Posterior cingulate gyrus (tissue), 11 donors: ENCODE measurements around the gene TINAG.
"Not testable (repeated sequence)": the region's sequence is repeated elsewhere in the genome, so short reads cannot be mapped to it uniquely, and the experiment has no call there.

Experiments
- DNase-seq, 10 donors: peaks; one replicate each; pipeline versions ENCODE4 v3.0.0 to v3.0.0-alpha.2; 2020 to 2021; ENCODE audit warnings: mixed read lengths in 3 of 10
- intact Hi-C: fragments of 100-400 bp; cut with DNase I; formaldehyde crosslinking; loops from one replicate; pipeline ENCODE4 v1.15.1; 2023

TINAG gene

DNA sequence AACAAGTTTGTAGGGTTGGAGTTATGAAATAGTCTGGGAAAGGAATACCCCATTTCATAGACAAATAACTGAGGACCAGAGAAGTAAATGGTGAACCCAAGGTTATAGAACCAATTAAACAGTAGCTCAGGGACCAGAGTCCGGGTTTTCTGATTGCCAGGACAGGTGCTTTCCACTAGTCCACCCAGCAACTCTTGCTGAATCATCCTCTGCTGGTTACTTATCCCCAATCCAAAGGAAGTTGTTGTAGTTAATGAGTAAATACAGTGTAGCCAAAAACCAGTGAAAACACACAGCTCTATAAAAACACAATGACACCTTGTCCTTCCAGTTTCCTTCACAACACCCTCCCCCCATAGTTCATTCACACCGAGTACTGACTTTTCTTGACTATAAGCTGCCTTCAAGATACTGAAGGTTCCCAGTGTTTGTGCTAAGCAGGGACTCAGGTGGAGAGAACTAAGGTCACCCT is 766 bp upstream of the TINAG start:
- no peak for DNase-seq
- intact Hi-C loops = no loop called here

GRCh38 chr6:54308986-54309315 is 710 bp downstream of the TINAG start:
- no peak for DNase-seq
- intact Hi-C loops = no loop called here

DNA sequence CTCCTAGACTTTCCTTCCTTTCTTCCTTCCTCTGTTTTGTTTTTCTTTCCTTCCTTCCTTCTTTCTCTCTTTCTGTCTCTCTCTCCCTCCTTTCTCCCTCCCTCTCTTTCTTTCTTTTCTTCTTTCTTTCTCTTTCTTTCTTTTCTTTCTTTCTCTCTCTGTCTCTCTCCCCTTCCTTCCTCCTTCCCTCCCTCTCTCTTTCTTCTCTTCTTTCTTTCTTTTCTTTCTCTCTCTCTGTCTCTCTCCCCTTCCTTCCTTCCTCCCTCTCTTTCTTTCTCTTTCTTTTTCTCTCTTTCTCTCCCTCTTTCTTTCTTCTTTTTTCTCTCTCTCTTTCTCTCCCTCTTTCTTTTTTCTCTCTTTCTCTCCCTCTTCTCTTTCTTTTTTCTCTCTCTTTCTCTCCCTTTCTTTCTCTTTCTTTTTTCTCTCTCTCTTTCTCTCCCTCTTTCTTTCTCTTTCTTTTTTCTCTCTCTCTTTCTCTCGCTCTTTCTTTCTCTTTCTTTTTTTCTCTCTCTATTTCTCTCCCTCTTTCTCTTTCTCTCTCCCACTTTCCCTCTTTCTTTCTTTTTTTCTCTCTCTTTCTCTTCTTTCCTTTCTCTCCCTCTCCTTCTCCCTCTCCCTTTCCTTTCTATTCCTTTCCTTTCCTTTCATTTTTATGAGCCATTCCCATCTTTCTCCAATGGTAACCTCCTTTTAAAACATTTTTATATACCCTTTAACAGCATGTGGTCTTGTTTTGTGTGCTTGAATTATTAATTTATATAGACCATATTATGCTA is 2.3 kb downstream of the TINAG start:
- intact Hi-C loops = no loop called here
- DNase-seq = no peak

- intact Hi-C loops = no loop called here
- no peak for DNase-seq
Observed at GRCh38 chr6:54315656-54316055, 7.4 kb downstream of the TINAG start.

DNA sequence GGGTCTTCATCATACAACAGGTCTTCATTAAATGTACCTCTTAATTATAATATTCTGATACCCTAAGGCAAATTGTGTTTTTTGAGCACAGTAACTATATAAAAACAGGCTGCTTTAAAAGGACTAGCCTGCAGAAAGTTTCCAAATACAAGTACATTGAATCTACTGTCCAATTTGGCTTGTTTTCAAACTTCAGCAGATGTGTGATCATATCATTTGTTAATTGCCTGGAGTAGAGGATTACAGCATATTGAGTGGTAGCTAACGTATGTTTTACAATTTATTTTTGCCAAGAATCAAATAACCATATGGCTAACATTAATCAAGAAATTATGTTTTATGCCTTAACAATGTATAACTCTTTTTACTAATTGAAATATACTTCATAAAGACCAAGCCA is 12.6 kb downstream of the TINAG start:
- no peak for DNase-seq
- intact Hi-C loops = no loop called here

DNA sequence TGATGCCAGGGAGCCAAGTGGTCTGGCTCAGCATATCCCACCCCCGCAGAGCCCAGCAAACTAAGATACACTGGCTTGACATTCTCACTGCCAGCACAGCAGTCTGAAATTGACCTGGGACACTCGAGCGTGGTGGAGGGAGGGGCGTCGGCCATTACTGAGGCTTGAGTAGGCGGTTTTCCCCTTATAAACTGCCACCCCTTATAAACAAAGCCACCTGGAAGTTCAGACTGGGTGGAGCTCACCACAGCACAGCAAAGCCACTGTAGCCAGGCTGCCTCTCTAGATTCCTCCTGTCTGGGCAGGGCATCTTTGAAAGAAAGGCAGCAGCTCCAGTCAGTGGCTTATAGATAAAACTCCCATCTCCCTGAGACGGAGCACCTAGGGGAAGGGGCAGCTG is 19.4 kb downstream of the TINAG start:
- DNase-seq = no peak
- intact Hi-C loops = no loop called here

GRCh38 chr6:54331571-54331970 is 23.3 kb downstream of the TINAG start:
- intact Hi-C loops, DNase-seq: not testable (repeated sequence)

DNA sequence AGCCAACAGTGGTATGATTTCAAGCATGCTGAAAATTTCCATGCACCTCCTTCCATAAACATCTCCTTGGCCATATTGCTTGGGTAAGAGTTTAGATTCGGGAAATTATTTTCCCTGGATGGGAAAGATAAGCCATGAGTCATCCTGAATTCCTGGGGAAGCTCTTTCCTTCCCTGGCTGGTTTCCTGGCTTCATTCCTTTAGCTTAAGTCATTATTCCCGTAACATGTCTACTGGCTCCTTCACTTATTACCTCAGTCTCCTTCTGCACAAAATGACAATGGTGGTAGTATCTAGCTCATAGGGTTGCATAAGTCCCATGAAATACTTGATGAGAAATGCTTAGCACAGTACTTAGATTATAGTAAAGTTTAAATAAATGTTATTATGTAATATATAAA is 27.6 kb downstream of the TINAG start:
- intact Hi-C loops = no loop called here
- no peak for DNase-seq

DNA sequence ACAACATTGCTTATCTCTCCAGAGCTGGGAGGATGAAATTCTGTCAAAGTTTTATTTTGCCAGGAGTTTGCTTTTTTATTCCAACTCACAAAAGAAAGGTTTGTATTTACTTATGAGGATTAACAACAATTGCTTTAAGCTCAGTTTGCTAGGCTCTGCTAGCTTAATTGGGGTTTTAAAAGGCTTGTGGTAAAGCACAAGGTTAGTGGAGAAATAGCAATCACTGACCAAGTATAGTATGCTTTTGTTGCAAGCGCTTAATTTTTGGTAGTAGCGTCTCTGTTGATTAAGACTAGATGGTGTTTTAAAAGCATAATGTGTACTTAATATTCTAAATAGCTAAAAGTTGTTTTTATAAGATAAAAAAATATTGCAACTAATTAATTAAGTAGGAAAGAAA is 45.7 kb downstream of the TINAG start:
- intact Hi-C loops = no loop called here
- no peak for DNase-seq

GRCh38 chr6:54354608-54355007 is 46.4 kb downstream of the TINAG start:
- no peak for DNase-seq
- intact Hi-C loops = no loop called here

GRCh38 chr6:54357141-54357540 is 48.9 kb downstream of the TINAG start:
- no peak for DNase-seq
- intact Hi-C loops = no loop called here

- DNase-seq = no peak
- intact Hi-C loops = no loop called here
Observed at GRCh38 chr6:54361188-54361587, 52.9 kb downstream of the TINAG start.

DNA sequence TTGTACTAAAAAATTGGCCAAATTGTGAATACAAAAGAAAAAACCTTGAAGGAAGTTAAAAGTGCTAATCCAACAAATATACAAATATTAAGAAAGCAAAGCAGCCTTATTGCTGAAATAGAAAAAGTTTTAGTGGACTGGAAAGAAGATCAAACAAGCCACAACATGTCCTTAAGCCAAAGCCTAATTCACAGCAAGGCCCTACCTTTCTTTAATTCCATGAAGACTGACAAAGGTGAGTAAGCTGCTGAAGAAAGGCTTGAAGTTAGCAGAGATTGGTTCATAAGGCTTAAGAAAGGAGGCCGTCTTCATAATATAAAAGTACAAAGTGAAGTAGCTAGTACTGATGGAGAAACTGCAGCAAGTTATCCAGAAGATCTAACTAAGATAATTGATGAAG is 53.5 kb downstream of the TINAG start:
- DNase-seq = no peak
- intact Hi-C loops = no loop called here

DNA sequence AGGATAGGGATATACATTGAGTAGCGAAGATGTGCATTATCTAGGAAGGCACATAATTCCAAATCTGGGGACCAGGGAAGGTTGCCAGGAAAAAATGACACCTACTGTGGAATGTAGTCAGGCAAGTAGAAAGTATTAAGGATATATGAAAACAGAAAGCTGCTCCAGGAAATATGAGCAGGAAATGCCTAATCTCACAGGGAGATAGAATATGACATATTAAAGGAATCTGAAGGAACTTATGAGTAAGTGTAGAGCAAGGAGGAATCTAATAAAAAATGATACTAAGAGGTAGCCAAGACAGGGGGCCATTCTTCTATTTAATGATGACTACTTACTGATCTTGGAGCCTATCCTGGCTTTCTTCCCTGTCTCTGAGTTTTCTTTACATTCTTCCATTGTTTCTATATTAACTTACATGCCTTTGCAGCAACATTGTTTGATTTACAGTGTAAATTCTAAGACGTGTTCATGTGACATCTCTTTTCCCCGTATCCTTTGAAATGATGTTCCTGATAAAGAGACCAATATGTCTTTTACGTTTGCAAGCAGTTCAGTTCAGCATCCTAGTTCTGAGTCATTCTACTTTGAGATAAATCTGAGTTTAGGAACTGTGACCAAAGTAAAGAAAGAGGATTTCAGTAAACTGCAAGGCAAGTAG is 58.6 kb downstream of the TINAG start:
- intact Hi-C loops = no loop called here
- DNase-seq = no peak

- no peak for DNase-seq
- intact Hi-C loops = no loop called here
Observed at GRCh38 chr6:54377776-54378175, 69.5 kb downstream of the TINAG start.

GRCh38 chr6:54386295-54386694 is 78.1 kb downstream of the TINAG start:
- DNase-seq = no peak
- intact Hi-C loops = no loop called here

DNA sequence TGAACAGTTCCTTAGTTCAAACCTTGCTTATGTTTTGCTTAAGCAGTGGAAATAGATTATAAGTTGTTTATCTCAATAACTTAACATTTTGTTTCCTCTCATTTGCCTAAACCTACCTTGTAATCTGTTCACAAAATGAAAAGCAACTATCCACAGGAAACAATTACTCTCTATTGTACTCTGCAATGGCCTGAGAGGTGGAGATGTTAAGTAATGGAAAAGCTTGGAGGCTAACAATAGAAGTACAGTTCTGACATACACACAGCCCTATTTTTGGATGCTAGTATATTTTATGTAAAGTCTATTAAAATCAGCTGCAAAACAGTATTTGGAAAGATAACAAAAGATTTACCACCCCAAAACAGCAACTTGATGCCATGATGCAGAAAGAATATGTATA is 82.1 kb downstream of the TINAG start:
- intact Hi-C loops = no loop called here
- no peak for DNase-seq

GRCh38 chr6:54391577-54391976 is 83.3 kb downstream of the TINAG start:
- DNase-seq = no peak

GRCh38 chr6:54403096-54403495 is 94.9 kb downstream of the TINAG start:
- DNase-seq = no peak
- intact Hi-C loops = no loop called here

More at GRCh38 chr6:54391577-54391976, 83.3 kb downstream of the TINAG start:
- intact Hi-C loops = no loop called here

GRCh38 chr6:54404791-54405190 is 96.5 kb downstream of the TINAG start:
- intact Hi-C loops = no loop called here
- DNase-seq = no peak

DNA sequence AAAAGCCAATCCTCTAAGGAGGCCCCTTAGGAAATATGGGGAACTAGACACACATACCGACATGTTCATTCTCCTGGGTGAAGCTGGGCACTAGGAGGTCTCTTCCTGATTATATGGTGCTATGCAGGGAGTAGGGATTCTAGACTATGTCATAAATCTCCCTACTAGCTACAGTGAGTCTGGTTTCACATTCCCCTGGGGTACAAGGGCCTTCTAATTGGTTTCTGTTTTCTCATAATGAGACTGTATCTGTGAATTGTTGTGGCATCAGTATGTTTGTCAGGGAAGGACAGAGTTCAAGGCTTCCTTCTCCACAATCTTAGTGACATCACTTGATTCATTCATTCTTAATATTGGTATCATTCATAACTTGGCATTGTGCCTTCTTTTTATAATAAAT is 103.5 kb downstream of the TINAG start:
- no peak for DNase-seq
- intact Hi-C loops = no loop called here

GRCh38 chr6:54415517-54415916 is 107.3 kb downstream of the TINAG start:
- intact Hi-C loops = no loop called here
- DNase-seq = no peak
